HG03432 (cell line): ENCODE data around the gene SMOC2.
"Not testable (repeated sequence)": the region's sequence is repeated elsewhere in the genome, so short reads cannot be mapped to it uniquely, and the experiment has no call there.

ENCODE experiments used
- ATAC-seq: cut with Tn5 transposase; IDR thresholded peaks from one replicate; pipeline ENCODE4 v1.9.1; 2021; ENCODE audit warnings: mild to moderate bottlenecking, moderate library complexity; ENCODE audit not compliant: unreplicated experiment

The SMOC2 gene

DNA sequence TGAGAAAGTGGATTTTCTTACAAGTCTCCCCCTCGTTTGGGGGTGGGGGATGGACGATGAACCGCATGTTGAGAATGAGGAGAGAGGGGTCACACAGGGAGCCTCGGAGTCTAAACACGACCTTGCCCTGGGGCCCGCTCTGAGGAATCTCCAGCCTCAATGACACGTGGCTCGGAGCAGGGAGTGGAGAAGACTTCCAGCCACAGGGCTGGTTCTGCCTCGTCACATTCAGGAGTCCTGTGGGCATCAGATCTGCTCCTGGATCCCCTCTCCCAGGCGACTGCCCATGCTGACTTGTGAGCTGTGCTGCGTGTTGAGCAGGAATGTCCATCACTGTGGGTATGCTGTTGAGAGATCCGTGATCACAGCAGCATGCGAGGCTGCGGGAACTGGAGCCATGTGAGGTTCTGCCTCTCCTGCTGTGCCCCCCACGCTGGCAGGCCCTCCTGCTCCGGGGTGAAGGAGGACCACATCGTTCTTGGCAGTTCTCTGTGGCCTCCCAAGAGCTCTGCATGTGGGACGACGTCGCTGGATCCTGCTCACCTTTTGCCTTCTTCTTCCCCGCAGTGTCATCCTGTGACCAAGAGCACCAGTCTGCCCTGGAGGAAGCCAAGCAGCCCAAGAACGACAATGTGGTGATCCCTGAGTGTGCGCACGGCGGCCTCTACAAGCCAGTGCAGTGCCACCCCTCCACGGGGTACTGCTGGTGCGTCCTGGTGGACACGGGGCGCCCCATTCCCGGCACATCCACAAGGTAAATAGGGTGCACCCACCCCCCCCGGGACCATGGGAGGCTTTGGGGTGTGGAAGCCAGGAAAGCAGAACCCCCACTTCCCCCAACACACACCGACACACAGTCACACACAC lies 157.5 kb downstream of the SMOC2 start:
- no peak for ATAC-seq

- ATAC-seq = no peak
Observed at GRCh38 chr6:168599118-168599494, 158.1 kb downstream of the SMOC2 start.

- no peak for ATAC-seq
Observed at GRCh38 chr6:168599769-168600330, 158.9 kb downstream of the SMOC2 start.

DNA sequence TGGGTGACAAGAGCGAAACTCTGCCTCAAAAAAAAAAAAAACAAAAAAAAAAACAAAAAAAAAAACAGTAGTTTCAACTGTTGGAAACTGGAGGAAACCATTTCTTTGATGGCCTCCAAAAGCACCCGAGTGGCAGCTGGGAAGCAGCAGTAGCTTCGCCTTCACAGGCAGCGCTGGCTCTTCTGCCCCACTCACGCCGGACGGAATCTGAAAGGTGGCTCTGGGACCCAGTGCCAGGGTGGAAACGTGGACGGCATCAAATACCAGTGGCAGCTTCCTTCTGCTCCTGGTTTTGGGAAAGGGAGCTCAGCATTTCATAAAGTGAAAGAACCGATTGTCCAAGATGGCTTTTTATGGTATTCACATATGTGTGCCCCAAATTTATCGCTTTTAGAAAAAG lies 159.4 kb downstream of the SMOC2 start:
- ATAC-seq = no peak

DNA sequence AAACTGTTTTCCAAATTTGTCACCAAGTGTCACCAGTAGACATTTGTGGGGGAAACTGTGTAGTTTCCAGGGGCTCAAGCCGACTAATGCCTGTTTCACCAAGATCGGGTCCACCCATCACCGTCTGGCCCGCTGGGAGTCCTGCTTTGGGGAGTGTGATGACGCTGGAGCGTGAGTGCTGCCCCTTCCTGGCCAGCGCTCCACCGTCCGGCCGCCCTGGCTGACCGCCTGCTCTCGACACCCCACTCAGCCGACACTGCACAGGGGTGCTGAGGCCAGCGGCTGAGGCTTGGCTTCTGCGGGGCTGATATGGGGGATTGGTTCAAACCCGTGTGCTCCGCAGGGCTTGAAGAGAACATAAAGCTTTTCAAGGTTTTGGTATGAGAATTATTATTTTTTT lies 160.1 kb downstream of the SMOC2 start:
- no peak for ATAC-seq

- ATAC-seq = no peak
Observed at GRCh38 chr6:168601546-168601945, 160.6 kb downstream of the SMOC2 start.

DNA sequence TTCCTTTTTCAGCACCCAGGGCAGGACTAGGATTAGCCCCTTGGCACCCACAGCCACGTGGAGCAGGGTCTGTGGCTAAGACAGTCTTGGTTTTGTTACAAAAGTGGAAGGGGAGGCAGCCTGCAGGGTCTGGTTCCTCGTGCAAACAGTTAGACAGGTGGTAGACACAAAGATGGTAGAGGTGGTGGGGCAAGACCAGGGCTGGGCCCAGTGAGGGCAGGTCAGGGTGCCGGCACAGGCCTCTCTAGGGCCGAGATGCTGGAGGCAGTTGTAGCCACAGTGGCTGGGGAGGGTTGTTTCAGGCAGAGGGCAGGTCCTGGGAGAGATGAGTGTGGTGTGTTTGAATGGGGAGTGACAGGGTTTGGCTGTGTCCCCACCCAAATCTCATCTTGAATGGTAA lies 161.6 kb downstream of the SMOC2 start:
- no peak for ATAC-seq

- no peak for ATAC-seq
Observed at GRCh38 chr6:168603234-168603633, 162.2 kb downstream of the SMOC2 start.

DNA sequence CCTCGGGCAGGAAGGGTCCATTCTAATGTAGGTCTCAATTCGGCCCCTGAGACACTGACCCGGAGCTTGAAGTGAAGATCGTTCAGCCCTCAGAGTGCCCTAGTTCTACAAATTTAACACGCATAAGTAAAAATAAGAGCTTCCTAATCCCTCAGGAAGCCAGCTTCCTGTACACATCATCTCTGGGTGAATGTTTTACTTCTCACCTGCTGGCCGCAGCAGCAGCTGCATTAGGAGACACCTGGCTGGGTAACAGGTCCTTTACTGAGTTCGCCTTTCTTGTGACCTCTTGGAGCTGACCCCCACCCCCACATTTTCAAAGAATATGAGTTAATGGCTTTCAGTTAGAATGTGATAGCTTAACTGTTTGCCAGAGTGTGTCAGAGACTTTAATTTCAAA lies 165.0 kb downstream of the SMOC2 start:
- no peak for ATAC-seq

- ATAC-seq = no peak
Observed at GRCh38 chr6:168606722-168607121, 165.7 kb downstream of the SMOC2 start.

DNA sequence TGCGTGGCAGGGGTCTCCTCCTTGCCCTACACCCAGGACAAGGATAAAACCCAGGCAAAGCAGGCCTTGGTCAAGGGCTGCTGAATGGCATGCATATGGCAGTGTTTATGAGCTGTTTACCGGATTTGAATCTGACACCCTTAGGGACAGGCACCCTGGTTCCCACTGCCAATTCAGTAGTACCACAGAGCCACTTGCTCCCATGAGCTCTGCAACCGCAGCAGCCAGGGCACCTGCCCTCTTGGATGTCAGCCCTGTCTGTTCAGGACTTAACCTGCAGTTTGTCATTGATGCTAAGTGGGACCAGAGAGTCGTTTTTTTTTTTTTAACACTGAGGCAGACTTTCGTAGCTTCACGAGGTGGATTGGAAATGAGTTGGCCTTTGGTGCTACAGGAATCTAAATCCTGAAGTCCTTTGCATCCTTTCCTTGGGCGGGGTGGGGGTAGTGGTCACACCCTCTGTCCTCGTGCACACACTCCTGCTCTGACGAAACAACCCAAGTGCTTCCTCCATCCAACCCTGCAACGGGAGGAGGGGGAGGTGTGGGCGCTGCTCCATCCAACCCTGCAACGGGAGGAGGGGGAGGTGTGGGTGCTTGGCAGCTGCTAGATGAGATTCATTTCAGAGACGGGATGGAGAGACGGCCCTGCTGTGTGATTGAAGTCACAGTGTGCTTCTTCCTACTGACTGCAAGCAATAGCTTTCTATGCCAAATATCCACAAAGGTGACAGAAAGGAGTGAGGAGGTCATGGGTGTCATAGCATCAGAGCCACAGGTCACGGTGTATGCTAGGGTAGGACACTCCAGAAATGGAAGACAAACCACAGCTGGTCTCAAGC lies 166.5 kb downstream of the SMOC2 start:
- ATAC-seq = no peak

DNA sequence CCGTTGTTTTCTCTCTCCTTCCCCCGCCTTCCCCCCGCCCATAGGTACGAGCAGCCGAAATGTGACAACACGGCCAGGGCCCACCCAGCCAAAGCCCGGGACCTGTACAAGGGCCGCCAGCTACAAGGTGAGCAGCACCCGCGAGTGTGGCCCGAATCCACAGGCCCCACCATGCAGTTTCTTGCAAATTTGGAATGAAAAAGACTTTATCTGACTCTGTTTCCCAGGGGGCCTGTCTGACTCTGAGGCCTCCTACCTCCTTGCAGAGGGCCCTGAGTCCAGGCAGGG lies 167.1 kb downstream of the SMOC2 start:
- ATAC-seq = no peak

DNA sequence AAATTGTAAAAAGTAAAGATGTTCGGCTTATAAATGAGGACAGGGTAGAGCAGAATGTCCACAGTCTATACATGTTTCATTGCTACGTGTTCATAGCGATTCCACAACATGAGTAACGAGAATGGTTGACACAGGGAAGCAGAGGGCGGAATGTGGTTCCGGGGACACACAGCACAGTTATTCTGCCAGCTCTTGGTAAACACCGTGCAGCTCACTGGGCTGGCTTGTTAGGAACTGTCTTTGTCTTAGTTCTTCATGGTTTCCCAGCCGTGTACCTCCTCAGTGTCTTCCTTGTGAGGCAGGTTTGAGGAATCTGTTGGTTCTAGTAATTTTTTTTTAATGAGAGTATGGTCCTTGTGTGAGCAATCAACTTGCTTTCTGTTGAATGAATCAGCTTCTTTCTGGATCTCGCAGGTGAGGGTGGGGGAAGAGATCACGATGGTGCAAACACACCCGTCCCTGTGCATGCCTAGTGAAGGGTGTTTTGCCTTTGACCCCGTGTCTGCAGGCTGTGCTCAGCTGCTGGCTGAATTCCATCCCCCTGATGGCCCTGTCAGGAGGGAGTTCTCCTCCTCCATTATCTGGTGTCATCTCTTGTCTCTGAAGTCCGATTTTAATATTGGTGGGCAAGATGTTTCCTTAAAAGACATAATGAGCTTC lies 168.2 kb downstream of the SMOC2 start:
- ATAC-seq = no peak

DNA sequence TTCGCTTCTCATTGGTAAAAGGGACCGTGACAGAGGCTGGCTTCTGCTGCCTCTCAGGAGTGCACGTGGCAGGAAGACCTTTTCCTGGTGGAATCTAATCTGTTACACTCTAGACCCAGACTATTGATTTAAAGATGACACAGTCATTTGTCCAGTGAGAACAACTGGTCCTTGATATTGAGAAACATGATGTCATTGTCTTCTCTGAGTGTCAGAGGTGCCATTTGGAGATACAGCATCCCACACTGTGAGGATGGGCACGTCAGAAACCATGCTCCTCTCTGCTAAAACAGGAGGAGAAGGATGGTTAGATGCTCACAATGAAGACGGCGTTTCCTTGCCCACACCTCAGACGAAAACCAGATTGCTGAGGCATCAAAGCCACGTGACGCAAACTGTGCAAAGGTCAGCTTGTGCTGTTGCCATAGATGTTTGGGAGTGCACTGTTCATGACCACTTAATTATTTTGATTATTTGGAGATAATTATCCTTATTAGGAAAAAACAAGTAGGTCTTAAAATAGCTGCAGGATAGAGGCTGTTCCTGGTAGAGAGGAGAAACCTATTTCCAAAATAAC lies 169.0 kb downstream of the SMOC2 start:
- ATAC-seq = no peak

- not testable (repeated sequence) for ATAC-seq
Observed at GRCh38 chr6:168610966-168611365, 170.0 kb downstream of the SMOC2 start.

- ATAC-seq = no peak
Observed at GRCh38 chr6:168611691-168612090, 170.7 kb downstream of the SMOC2 start.

GRCh38 chr6:168612586-168612985 lies 171.6 kb downstream of the SMOC2 start:
- ATAC-seq = no peak

- ATAC-seq = no peak
Observed at GRCh38 chr6:168615837-168616236, 174.9 kb downstream of the SMOC2 start.

DNA sequence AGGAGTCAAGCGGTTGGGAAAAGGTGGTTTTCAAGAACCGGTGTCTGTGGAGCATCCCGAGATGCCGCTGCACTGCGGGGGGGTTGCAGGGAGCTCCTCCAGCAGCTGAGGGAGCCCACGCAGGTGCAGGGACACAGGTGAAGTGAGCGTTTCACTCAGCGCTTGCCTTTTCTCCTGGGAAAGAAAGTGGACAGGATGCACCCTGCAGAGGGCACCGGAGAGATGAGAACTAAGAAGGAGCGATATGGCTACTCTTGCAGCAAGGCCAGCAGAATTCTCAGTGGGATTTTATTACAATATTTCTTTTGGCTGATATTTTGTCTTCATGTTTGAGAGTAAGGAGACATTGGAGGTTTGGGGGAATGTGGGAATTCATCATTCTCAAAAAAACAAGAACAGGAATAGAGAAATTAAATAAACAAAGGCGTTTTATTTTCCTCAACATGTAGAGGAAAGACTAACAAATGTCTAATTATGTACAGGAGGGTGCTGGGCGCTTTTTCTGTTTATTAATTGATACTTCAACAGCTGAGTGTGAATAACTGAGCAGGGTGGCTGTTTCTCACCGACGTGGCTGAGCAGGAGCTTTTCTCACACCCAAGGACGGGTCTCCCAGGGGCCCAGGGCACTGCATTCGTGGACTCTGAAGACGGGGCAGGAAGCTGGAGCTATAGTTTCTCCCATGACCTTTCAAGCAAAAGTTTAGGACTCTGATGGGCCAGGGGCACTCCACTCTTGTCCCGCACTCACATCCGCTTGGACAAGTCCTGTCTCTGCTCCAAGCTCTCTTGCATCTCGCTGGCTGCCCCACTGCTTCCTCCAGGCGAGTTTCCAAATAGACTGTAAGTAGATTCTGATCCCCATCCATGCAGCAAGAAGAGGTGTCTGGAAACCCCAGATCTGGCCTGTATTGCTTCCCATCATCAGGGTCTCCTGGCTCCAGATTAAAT lies 176.1 kb downstream of the SMOC2 start:
- no peak for ATAC-seq
